Osteoblast (primary cell): ENCODE measurements around the gene ANKK1. TPM values are rescaled to one million over a fixed set of nuclear protein-coding genes. Genes with fewer than 3 reads are reported as not detected.
A peak's percentile ranks its signal among the peaks of the same experiment; 100 is the strongest.

Experiments used
- DNase-seq: peaks from one replicate; pipeline ENCODE4 v3.0.0; 2011; ENCODE audit warnings: low spot score, mixed read lengths; ENCODE audit not compliant: insufficient read length; ENCODE audit errors: missing footprints
- H2AFZ ChIP-seq: 2 replicates; pipeline ENCODE4 v1.6.0; 2011; ENCODE audit warnings: mild to moderate bottlenecking, low read length
- H3K27ac ChIP-seq: 2 replicates; pipeline ENCODE4 v1.5.1; 2011; ENCODE audit warnings: mild to moderate bottlenecking, low read depth, low read length, moderate library complexity
- H3K27me3 ChIP-seq: 2 replicates; pipeline ENCODE4 v1.6.0; 2012; ENCODE audit warnings: mild to moderate bottlenecking, control low read depth, inconsistent platforms, low read length, moderate library complexity; ENCODE audit not compliant: insufficient read depth
- H3K36me3 ChIP-seq: 2 replicates; pipeline ENCODE4 v1.5.1; 2011; ENCODE audit warnings: mild to moderate bottlenecking, low read length, control low read depth, moderate library complexity; ENCODE audit not compliant: insufficient read depth
- H3K4me1 ChIP-seq: 2 replicates; pipeline ENCODE4 v1.5.1; 2011; ENCODE audit warnings: mild to moderate bottlenecking, low read length, control low read depth, moderate library complexity; ENCODE audit not compliant: insufficient read depth
- H3K4me2 ChIP-seq: 2 replicates; pipeline ENCODE4 v1.6.0; 2011; ENCODE audit warnings: mild to moderate bottlenecking, low read length; ENCODE audit not compliant: insufficient read depth
- H3K4me3 ChIP-seq: fragments of 200-600 bp; sonication (generic); 3 replicates; pipeline ENCODE4 v1.5.1; 2012; ENCODE audit warnings: mild to moderate bottlenecking, low read length, inconsistent platforms; ENCODE audit not compliant: insufficient read depth
- H3K79me2 ChIP-seq: 2 replicates; pipeline ENCODE4 v1.6.0; 2012; ENCODE audit warnings: mild to moderate bottlenecking, low read length, control low read depth, inconsistent platforms; ENCODE audit not compliant: insufficient read depth
- H3K9me3 ChIP-seq: 2 replicates; pipeline ENCODE4 v1.5.1; 2011; ENCODE audit warnings: low read depth, low read length, control low read depth
- H4K20me1 ChIP-seq: 2 replicates; pipeline ENCODE4 v1.6.0; 2012; ENCODE audit warnings: mild to moderate bottlenecking, low read length, control low read depth; ENCODE audit not compliant: insufficient read depth
- total RNA-seq: library from RNA; depleted of rRNA; stranded (reverse); fragments of >200 nt; gene quantifications from 2 replicates; pipeline ENCODE4 v1.2.3, GENCODE V29; 2012
- TF ChIP-seq, protein P1 (sequence below): IDR thresholded peaks from 2 replicates; pipeline ENCODE4 v1.5.1; 2011; ENCODE audit warnings: mild to moderate bottlenecking, low read depth, low read length, moderate library complexity; ENCODE audit errors: extremely low read depth

The ANKK1 gene
- total RNA-seq, 1 donor: not detected

DNA sequence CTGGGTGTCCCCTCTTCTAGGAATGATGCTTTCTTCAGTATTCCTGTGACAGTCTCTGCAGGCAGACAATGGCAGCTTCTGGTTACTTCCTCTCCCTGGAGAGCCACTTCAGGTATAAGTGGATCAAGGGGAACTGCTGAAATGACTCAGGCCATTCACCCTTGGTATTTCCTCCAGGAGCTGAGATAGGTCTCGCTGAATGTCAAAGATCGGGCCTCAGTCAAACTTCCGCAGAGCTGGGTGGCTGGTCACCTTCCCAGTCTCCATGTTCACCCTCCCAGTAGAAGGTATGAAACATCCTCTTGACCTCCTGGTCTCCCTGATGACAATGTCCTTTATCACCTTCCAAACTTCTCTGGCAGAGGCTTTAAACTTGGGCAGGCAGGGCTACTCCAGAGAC, 1.8 kb upstream of the ANKK1 start:
- H3K9me3 ChIP-seq: no peaks in the 10 kb centered on the region
- H2AFZ ChIP-seq: no peak overlapping the region
- no peak overlapping the region for H3K27ac ChIP-seq
- H3K4me3 ChIP-seq: no peak overlapping the region
- no peaks in the 10 kb centered on the region for H4K20me1 ChIP-seq
- peak; percentile 41 for DNase-seq
- TF ChIP-seq, protein P1, sequence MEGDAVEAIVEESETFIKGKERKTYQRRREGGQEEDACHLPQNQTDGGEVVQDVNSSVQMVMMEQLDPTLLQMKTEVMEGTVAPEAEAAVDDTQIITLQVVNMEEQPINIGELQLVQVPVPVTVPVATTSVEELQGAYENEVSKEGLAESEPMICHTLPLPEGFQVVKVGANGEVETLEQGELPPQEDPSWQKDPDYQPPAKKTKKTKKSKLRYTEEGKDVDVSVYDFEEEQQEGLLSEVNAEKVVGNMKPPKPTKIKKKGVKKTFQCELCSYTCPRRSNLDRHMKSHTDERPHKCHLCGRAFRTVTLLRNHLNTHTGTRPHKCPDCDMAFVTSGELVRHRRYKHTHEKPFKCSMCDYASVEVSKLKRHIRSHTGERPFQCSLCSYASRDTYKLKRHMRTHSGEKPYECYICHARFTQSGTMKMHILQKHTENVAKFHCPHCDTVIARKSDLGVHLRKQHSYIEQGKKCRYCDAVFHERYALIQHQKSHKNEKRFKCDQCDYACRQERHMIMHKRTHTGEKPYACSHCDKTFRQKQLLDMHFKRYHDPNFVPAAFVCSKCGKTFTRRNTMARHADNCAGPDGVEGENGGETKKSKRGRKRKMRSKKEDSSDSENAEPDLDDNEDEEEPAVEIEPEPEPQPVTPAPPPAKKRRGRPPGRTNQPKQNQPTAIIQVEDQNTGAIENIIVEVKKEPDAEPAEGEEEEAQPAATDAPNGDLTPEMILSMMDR: no peak
- H3K27me3 ChIP-seq: peaks cover 36% of the 10 kb centered on the region
- H3K79me2 ChIP-seq: no peaks in the 10 kb centered on the region
- H3K4me1 ChIP-seq: peaks cover 6% of the 10 kb centered on the region
- H3K4me2 ChIP-seq: no peak overlapping the region
- H3K36me3 ChIP-seq: no peaks in the 10 kb centered on the region

DNA sequence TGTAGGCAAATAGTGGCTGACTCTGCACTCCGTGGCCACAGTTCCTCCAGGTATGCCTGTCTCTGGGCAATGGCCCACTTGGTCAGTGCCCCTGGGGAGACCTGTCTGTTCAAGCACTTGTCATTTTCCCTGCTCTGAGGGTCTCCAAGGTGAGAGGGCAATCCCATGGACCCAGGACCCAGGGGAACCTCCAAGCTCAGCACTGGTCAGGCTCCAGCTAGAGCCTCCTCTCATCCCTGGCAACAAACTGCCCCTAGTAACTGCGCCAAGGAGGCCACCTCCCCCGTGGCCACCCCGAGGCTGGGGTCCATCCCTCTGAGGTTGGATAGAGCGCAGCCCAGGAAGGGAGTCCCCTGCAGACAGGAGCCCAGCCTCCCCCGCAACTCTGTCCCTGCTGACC, 713 bp upstream of the ANKK1 start:
- H3K79me2 ChIP-seq: no peaks in the 10 kb centered on the region
- no peak overlapping the region for H3K27ac ChIP-seq
- no peak overlapping the region for H2AFZ ChIP-seq
- H3K9me3 ChIP-seq: no peaks in the 10 kb centered on the region
- no peaks in the 10 kb centered on the region for H3K36me3 ChIP-seq
- TF ChIP-seq, protein P1: no peak
- no peaks in the 10 kb centered on the region for H4K20me1 ChIP-seq
- peak; percentile 51 for DNase-seq
- peaks cover 45% of the 10 kb centered on the region for H3K27me3 ChIP-seq
- no peak overlapping the region for H3K4me3 ChIP-seq
- H3K4me2 ChIP-seq: no peak overlapping the region
- peaks cover 6% of the 10 kb centered on the region for H3K4me1 ChIP-seq

DNA sequence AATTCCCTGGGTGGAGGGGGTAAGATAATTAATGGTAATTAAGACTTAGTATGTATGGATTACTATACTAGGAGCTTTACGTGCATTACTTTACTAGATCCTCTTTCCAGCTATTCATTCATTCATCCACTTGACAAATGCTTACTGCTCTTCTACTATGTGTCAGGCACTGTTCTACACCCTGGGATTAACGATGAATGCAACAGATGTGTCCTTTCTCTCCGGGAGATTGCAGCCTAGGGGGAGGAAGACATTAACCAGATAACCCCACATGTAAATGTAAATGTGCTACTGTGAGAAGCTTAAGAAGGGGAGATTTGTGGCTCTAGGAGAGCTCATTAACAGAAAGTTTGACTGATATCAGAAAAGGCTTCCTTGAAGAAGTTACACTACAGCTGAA, 1.7 kb downstream of the ANKK1 start:
- H3K9me3 ChIP-seq: no peaks in the 10 kb centered on the region
- peaks cover 6% of the 10 kb centered on the region for H3K4me1 ChIP-seq
- H3K36me3 ChIP-seq: no peaks in the 10 kb centered on the region
- no peaks in the 10 kb centered on the region for H4K20me1 ChIP-seq
- no peak overlapping the region for H2AFZ ChIP-seq
- peaks cover 51% of the 10 kb centered on the region for H3K27me3 ChIP-seq
- no peak overlapping the region for H3K4me2 ChIP-seq
- H3K79me2 ChIP-seq: no peaks in the 10 kb centered on the region
- TF ChIP-seq, protein P1: no peak
- no peak for DNase-seq
- no peak overlapping the region for H3K4me3 ChIP-seq
- H3K27ac ChIP-seq: no peak overlapping the region

DNA sequence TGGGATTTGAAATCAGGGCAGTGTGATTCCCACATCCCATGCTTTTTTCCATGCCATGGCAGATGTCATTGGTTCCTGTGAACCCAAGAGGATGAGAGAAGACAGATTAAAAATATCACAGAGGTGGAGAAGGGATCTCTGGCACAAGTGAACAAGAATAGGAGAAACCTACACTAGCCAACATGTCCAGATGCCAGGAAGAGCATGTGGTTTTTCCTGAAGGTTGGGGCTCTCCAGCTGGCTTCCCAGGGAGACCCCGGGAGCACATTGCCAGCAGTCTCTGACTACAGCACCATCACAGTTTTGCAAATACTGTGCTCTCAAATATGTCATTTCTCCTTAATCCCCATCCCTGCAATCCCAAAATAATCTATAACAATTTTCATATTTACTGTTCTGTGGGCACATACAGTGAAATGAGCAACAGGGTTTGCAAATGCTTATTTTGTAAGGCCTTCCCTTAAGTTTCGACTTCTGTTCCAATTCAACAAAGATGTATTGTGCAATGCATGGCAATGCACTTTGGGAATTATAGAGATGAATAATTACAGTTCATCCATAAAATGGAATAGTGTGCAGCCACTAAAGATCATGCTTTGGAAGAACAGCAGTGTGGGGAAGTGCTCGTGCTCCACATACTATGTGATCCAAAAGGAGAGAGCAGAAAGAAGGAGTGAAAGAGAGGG, 4.8 kb downstream of the ANKK1 start:
- Histone ChIP-seq H3K9me3 (no peaks in the 10 kb centered on the region), H3K36me3 (no peaks in the 10 kb centered on the region), H3K27ac (no peak overlapping the region), H3K4me2 (no peak overlapping the region), H3K79me2 (no peaks in the 10 kb centered on the region), H2AFZ (no peak overlapping the region), H4K20me1 (no peaks in the 10 kb centered on the region), H3K4me3 (no peak overlapping the region), H3K4me1 (no peaks in the 10 kb centered on the region), H3K27me3 (peaks cover 43% of the 10 kb centered on the region)
- DNase-seq: peak; percentile 69
- TF ChIP-seq, protein P1: no peak
